Heart right ventricle (tissue), 16 donors: Measurements from ENCODE around the gene LILRB1. TPM values are rescaled to one million over a fixed set of nuclear protein-coding genes. Genes with fewer than 3 reads are reported as not detected.

Experiments
- ATAC-seq, 8 donors: fragments of 200-7000 bp; cut with Tn5 transposase; one replicate each; pipeline ENCODE4 v1.9.1; 2020; ENCODE audit warnings: mild to moderate bottlenecking in 8 of 8, moderate library complexity in 8 of 8, moderate number of reproducible peaks in 1 of 8
- DNase-seq, 2 donors: peaks; one replicate each; pipeline ENCODE4 v3.0.0-alpha.2; 2020
- H3K27ac ChIP-seq, 10 donors: fragments of 200-600 bp; sonication (generic) in 2 of 10; one replicate each; pipeline versions ENCODE4 v1.5.0 to v1.8.0; 2020 to 2022; ENCODE audit warnings: mild to moderate bottlenecking in 3 of 10
- H3K27me3 ChIP-seq, 7 donors: fragments of 200-600 bp; one replicate each; pipeline ENCODE4 v1.8.0; 2021 to 2022; ENCODE audit warnings: mild to moderate bottlenecking in 2 of 7
- H3K36me3 ChIP-seq, 9 donors: fragments of 200-600 bp; sonication (generic) in 1 of 9; one replicate each; pipeline versions ENCODE4 v1.5.0 to v1.8.0; 2020 to 2022; ENCODE audit warnings: mild to moderate bottlenecking in 2 of 9
- H3K4me1 ChIP-seq, 9 donors: fragments of 200-600 bp; sonication (generic) in 1 of 9; one replicate each; pipeline versions ENCODE4 v1.5.0 to v1.8.0; 2020 to 2022; ENCODE audit warnings: mild to moderate bottlenecking in 4 of 9
- H3K4me3 ChIP-seq, 10 donors: fragments of 200-600 bp; sonication (generic) in 2 of 10; one replicate each; pipeline versions ENCODE4 v1.5.0 to v1.8.0; 2020 to 2022; ENCODE audit warnings: mild to moderate bottlenecking in 7 of 10, moderate library complexity in 2 of 10
- H3K9me3 ChIP-seq, 11 donors: fragments of 200-600 bp in 10 of 11; sonication (generic) in 2 of 11; one replicate each; pipeline versions ENCODE4 v1.5.0 to v1.8.0; 2013 to 2022; ENCODE audit warnings: mild to moderate bottlenecking in 2 of 11, control low read depth in 1 of 11, moderate library complexity in 1 of 11
- CTCF ChIP-seq, 9 donors: fragments of 200-600 bp; sonication (generic) in 2 of 9; IDR thresholded peaks; one replicate each; pipeline versions ENCODE4 v1.5.0 to v1.8.0; 2021 to 2022; ENCODE audit warnings: antibody characterized with exemption in 9 of 9, mild to moderate bottlenecking in 5 of 9, moderate library complexity in 1 of 9
- WGBS, 2 donors: extraction: QIAGEN DNeasy Blood & Tissue Kit; methylation state at CpG; one replicate each; pipeline ENCODE4 v1.1.7; 2013; ENCODE audit warnings: inconsistent platforms in 1 of 2; 5-methylcytosine and 5-hydroxymethylcytosine counted together
- intact Hi-C, 10 donors: fragments of 100-400 bp; cut with DNase I; formaldehyde crosslinking; loops; one replicate each; pipeline versions ENCODE4 v1.11.1 to v1.14.2; 2022
- polyA plus RNA-seq, 2 donors: library from polyadenylated mRNA; stranded (reverse); fragments of 200-250 nt; gene quantifications; one replicate each; pipeline ENCODE4 v1.2.3, GENCODE V29; 2013
- total RNA-seq, 10 donors: library from RNA; stranded (reverse); fragmentation: NEBNext Ultra II Directional in 3 of 10; extraction: Animal tissue kit (Norgen Biotek cat#: 25700) in 3 of 10; gene quantifications; one replicate each; pipeline versions ENCODE4 v1.2.1 to v1.2.4, GENCODE V29; 2021 to 2023
- donor health status: Arrhythmogenic right ventricular cardiomyopathy.
- donor health status: ischemic (EF 13 %, LVEDD 7.1; RV severe dilation, severe dysfunction).
- donor health status: healthy with polysubstance abuse.
- donor health status: DM: no; HTN: yes; CAD: no.
- donor health status: DM: no; HTN: no; CAD: no.
- donor health status: ischemic (EF 25% LVEDD 6.9; RV normal size, moderate dysfunction).
- donor health status: ischemic (EF 25% LVEDD 5.7; RV mildly dilated, moderate dysfunction).
- donor health status: healthy.
- donor health status: DM: yes; HTN: yes; CAD: no.
- donor health status: Ischemic cardiomyopathy.
- donor health status: ischemic (EF 35%, LVEDD 5.7; RV mildly dilated, moderate dysfunction).
- donor health status: nonischemic (EF 11% LVEDD 7.7; RV severe dilation, severe dysfunction).
- donor health status: DM: yes; HTN: yes; CAD: no.
- donor health status: PGD.
- donor health status: ischemic (EF 29% LVEDD 5.4; RV normal size, mild dysfunction).
- donor health status: nonischemic (EF 23%, LVEDD 6.1; RV moderate dilation, normal function).

The LILRB1 gene
- total and polyA plus RNA-seq, 12 donors, result 0.28 to 16.9 (median 1.3) TPM

DNA sequence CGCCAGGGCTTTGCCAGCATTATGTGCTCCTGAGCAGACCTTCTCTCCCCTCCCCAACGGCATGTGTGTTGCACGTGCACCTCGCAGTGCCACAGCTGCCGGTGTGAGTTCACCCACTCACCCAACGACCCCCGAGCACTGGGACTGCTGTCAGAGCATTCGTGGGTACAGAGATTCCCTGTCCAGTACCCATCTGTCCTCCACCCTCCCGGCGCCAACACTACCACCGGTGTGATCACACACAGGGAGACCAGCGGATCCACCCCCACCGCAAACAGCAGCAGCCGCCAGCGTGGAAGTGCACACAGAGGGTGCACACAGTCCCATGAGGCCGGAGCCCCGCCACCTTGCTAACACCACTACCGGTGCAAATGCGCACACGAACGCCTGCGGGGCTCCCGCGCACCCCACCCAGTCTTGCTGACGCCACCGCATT is 20.9 kb upstream of the LILRB1 start:
- H3K4me3 ChIP-seq, result no peak overlapping the region
- peaks cover 0 to 41% (median 9%) of the 10 kb centered on the region in 11 donors for H3K9me3 ChIP-seq
- no peak for TF ChIP-seq CTCF (IDR thresholded peaks at IDR 0.05)
- no peaks in the 10 kb centered on the region for H3K36me3 ChIP-seq
- intact Hi-C loops, result no loop called here
- DNase-seq (no peak), ATAC-seq (no peak)
- H3K4me1 ChIP-seq, result peaks cover 0 to 35% (median 0%) of the 10 kb centered on the region in 9 donors
- no peak overlapping the region for H3K27ac ChIP-seq
- WGBS, 2 donors, result 84% methylated on average over 26 of the region's 26 CpGs
- H3K27me3 ChIP-seq, result peaks cover 0 to 6% (median 3%) of the 10 kb centered on the region in 7 donors

DNA sequence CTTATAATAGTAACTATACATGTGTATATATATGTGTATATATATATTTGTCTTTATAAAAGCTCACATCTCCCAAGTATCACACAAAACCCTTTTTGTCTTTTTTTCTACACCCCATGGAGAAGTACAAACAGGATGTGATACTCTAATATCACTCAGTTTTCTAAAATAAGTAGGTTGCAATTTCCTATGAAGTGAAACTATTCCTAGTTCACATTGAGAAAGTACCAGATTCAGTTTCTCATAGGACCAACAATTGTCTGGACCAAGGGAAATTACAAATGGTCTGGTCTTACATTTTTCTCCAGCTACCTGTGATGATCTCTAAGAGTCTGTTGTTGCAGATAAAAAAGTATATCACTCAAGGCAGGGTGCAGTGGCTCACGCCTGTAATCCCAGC is 17.9 kb upstream of the LILRB1 start:
- no peak for TF ChIP-seq CTCF (IDR thresholded peaks at IDR 0.05)
- H3K4me1 ChIP-seq, result peaks cover 0 to 28% (median 0%) of the 10 kb centered on the region in 9 donors
- no peak overlapping the region for H3K27ac ChIP-seq
- H3K36me3 ChIP-seq, result no peaks in the 10 kb centered on the region
- DNase-seq (no peak), ATAC-seq (no peak)
- peaks cover 0 to 3% (median 0%) of the 10 kb centered on the region in 7 donors for H3K27me3 ChIP-seq
- 84 to 90% methylated on average over 1 of the region's 1 CpG for WGBS, 2 donors
- H3K4me3 ChIP-seq, result no peak overlapping the region
- intact Hi-C loops, result no loop called here
- H3K9me3 ChIP-seq, result peaks cover 0 to 38% (median 7%) of the 10 kb centered on the region in 11 donors

- WGBS, 2 donors, result 87 to 91% methylated on average over 1 of the region's 1 CpG
- ATAC-seq (no peak), DNase-seq (no peak)
- no peak overlapping the region for H3K4me3 ChIP-seq
- peaks cover 0 to 13% (median 0%) of the 10 kb centered on the region in 9 donors for H3K4me1 ChIP-seq
- H3K27me3 ChIP-seq, result no peaks in the 10 kb centered on the region
- H3K27ac ChIP-seq, result no peak overlapping the region
- TF ChIP-seq CTCF (IDR thresholded peaks at IDR 0.05), result no peak
- peaks cover 0 to 38% (median 7%) of the 10 kb centered on the region in 11 donors for H3K9me3 ChIP-seq
- H3K36me3 ChIP-seq, result no peaks in the 10 kb centered on the region
- intact Hi-C loops, result no loop called here
These were observed 15.6 kb upstream of the LILRB1 start for GRCh38 chr19:54614726-54615125.

- intact Hi-C loops, result no loop called here
- 58 to 64% methylated on average over 3 of the region's 3 CpGs for WGBS, 2 donors
- Histone ChIP-seq H3K4me3 (no peak overlapping the region), H3K4me1 (peaks cover 0 to 13% (median 0%) of the 10 kb centered on the region in 9 donors), H3K27me3 (peaks cover 0 to 3% (median 0%) of the 10 kb centered on the region in 7 donors), H3K27ac (peak overlapping the region in 1 of 10 donors; percentile 60), H3K9me3 (peaks cover 0 to 24% (median 7%) of the 10 kb centered on the region in 11 donors), H3K36me3 (no peaks in the 10 kb centered on the region)
- ATAC-seq, result no peak
- no peak for TF ChIP-seq CTCF (IDR thresholded peaks at IDR 0.05)
- DNase-seq, result no peak
These were observed 14.2 kb upstream of the LILRB1 start for GRCh38 chr19:54616057-54616456.
